Measurements from ENCODE around the gene ATP8A2. TPM values are rescaled to one million over a fixed set of nuclear protein-coding genes. Genes with fewer than 3 reads are reported as not detected.
A peak's percentile ranks its signal among the peaks of the same experiment; 100 is the strongest.

The ATP8A2 gene
- total and polyA plus RNA-seq, 11 donors: 0.01 to 0.29 (median 0.05) TPM; not detected in 2

- H3K27ac ChIP-seq: no peak overlapping the region
- ATAC-seq: no peak
These were observed 75.6 kb downstream of the ATP8A2 start for GRCh38 chr13:25447396-25447795.

GRCh38 chr13:25453850-25454365 lies 82.1 kb downstream of the ATP8A2 start:
- Histone ChIP-seq H3K9me3 (peaks cover 0 to 3% (median 0%) of the 10 kb centered on the region in 12 donors), H3K36me3 (no peaks in the 10 kb centered on the region), H3K27me3 (peaks cover 0 to 3% (median 0%) of the 10 kb centered on the region in 9 donors), H3K27ac (no peak overlapping the region), H3K4me3 (no peak overlapping the region), H3K4me1 (no peaks in the 10 kb centered on the region)
- DNase-seq: no peak
- intact Hi-C loops (cut with DNase I): no loop called here
- WGBS, 4 donors: 76 to 88% (median 82%) methylated on average over 7 of the region's 7 CpGs
- ATAC-seq: no peak
- TF ChIP-seq POLR2A (IDR thresholded peaks at IDR 0.05): no peak
- no peak for TF ChIP-seq CTCF (IDR thresholded peaks at IDR 0.05)

More at GRCh38 chr13:25447396-25447795, 75.6 kb downstream of the ATP8A2 start:
- intact Hi-C loops (cut with DNase I): no loop called here
- H3K36me3 ChIP-seq: no peaks in the 10 kb centered on the region
- peaks cover 0 to 9% (median 0%) of the 10 kb centered on the region in 9 donors for H3K27me3 ChIP-seq
- 64 to 76% (median 74%) methylated on average over 3 of the region's 3 CpGs for WGBS, 4 donors
- peaks cover 0 to 18% (median 1%) of the 10 kb centered on the region in 12 donors for H3K9me3 ChIP-seq
- TF ChIP-seq POLR2A (IDR thresholded peaks at IDR 0.05): no peak
- no peak for TF ChIP-seq CTCF (IDR thresholded peaks at IDR 0.05)
- DNase-seq: no peak
- H3K4me1 ChIP-seq: no peaks in the 10 kb centered on the region
- H3K4me3 ChIP-seq: no peak overlapping the region

GRCh38 chr13:25455146-25455545 lies 83.4 kb downstream of the ATP8A2 start:
- H3K27me3 ChIP-seq: peaks cover 0 to 3% (median 0%) of the 10 kb centered on the region in 9 donors
- TF ChIP-seq CTCF (IDR thresholded peaks at IDR 0.05): no peak
- TF ChIP-seq POLR2A (IDR thresholded peaks at IDR 0.05): no peak
- H3K4me3 ChIP-seq: no peak overlapping the region
- H3K36me3 ChIP-seq: no peaks in the 10 kb centered on the region
- H3K4me1 ChIP-seq: no peaks in the 10 kb centered on the region
- DNase-seq: no peak
- peak in 1 of 4 donors; percentile 14 for ATAC-seq
- intact Hi-C loops (cut with DNase I): no loop called here
- no peak overlapping the region for H3K27ac ChIP-seq
- WGBS, 4 donors: 63 to 84% (median 72%) methylated on average over 3 of the region's 3 CpGs
- H3K9me3 ChIP-seq: no peaks in the 10 kb centered on the region

- 64 to 88% (median 84%) methylated on average over 4 of the region's 4 CpGs for WGBS, 4 donors
- intact Hi-C loops (cut with DNase I): no loop called here
These were observed 85.8 kb downstream of the ATP8A2 start for GRCh38 chr13:25457566-25457965.

More at GRCh38 chr13:25457566-25457965, 85.8 kb downstream of the ATP8A2 start:
- Histone ChIP-seq H3K4me1 (no peaks in the 10 kb centered on the region), H3K27ac (no peak overlapping the region), H3K4me3 (no peak overlapping the region), H3K27me3 (peaks cover 0 to 3% (median 0%) of the 10 kb centered on the region in 9 donors), H3K36me3 (no peaks in the 10 kb centered on the region), H3K9me3 (no peaks in the 10 kb centered on the region)
- DNase-seq (no peak), ATAC-seq (no peak)
- TF ChIP-seq POLR2A (IDR thresholded peaks at IDR 0.05): no peak
- no peak for TF ChIP-seq CTCF (IDR thresholded peaks at IDR 0.05)

All from heart left ventricle (tissue), 16 donors.